H9 (cell line): ENCODE data around the gene ERCC4. TPM values are rescaled to one million over a fixed set of nuclear protein-coding genes. Genes with fewer than 3 reads are reported as not detected.

Experiments
- DNase-seq: peaks from one replicate; pipeline ENCODE4 v3.0.0-alpha.2; 2017
- H2AFZ ChIP-seq: one replicate; pipeline ENCODE4 v1.6.1; 2013; ENCODE audit warnings: mild to moderate bottlenecking, low read length, control low read depth, moderate library complexity
- H2AK5ac ChIP-seq: 2 replicates; pipeline ENCODE4 v1.6.1; 2013; ENCODE audit warnings: low read length, control low read depth, mixed read lengths; ENCODE audit not compliant: insufficient read length
- H2BK120ac ChIP-seq: one replicate; pipeline ENCODE4 v1.6.1; 2013; ENCODE audit warnings: low read depth, mild to moderate bottlenecking, low read length, control low read depth, inconsistent platforms; ENCODE audit not compliant: poor library complexity, severe bottlenecking
- H2BK12ac ChIP-seq: 2 replicates; pipeline ENCODE4 v1.6.1; 2013; ENCODE audit warnings: low read length, control low read depth, mixed read lengths, low read depth; ENCODE audit not compliant: insufficient read length
- H2BK15ac ChIP-seq: 2 replicates; pipeline ENCODE4 v1.6.1; 2013; ENCODE audit warnings: low read depth, low read length, control low read depth
- H2BK20ac ChIP-seq: one replicate; pipeline ENCODE4 v1.6.1; 2013; ENCODE audit warnings: low read depth, mild to moderate bottlenecking, low read length, control low read depth, inconsistent platforms; ENCODE audit not compliant: poor library complexity, severe bottlenecking
- H2BK5ac ChIP-seq: 2 replicates; pipeline ENCODE4 v1.6.1; 2013; ENCODE audit warnings: low read length, control low read depth, mixed read lengths; ENCODE audit not compliant: insufficient read length
- H3K14ac ChIP-seq: 2 replicates; pipeline ENCODE4 v1.6.1; 2013; ENCODE audit warnings: low read length, control low read depth; ENCODE audit not compliant: insufficient read depth
- H3K18ac ChIP-seq: 2 replicates; pipeline ENCODE4 v1.6.1; 2013; ENCODE audit warnings: low read depth, mild to moderate bottlenecking, mixed read lengths, low read length, control low read depth; ENCODE audit not compliant: insufficient read length
- H3K23ac ChIP-seq: 2 replicates; pipeline ENCODE4 v1.6.1; 2013; ENCODE audit warnings: low read length, control low read depth, mixed read lengths, low read depth; ENCODE audit not compliant: insufficient read length
- H3K23me2 ChIP-seq: 2 replicates; pipeline ENCODE4 v1.6.1; 2013; ENCODE audit warnings: low read depth, mild to moderate bottlenecking, mixed read lengths, low read length, control low read depth; ENCODE audit not compliant: insufficient read length, poor library complexity, severe bottlenecking
- H3K27ac ChIP-seq: 2 replicates; pipeline ENCODE4 v1.5.1; 2013; ENCODE audit warnings: low read length, control low read depth, mixed read lengths, low read depth; ENCODE audit not compliant: insufficient read length
- H3K27me3 ChIP-seq: 2 replicates; pipeline ENCODE4 v1.6.1; 2013; ENCODE audit warnings: low read length, control low read depth, inconsistent platforms; ENCODE audit not compliant: insufficient read depth
- H3K4ac ChIP-seq: 2 replicates; pipeline ENCODE4 v1.6.1; 2013; ENCODE audit warnings: low read depth, mild to moderate bottlenecking, control low read depth, inconsistent platforms, low read length, moderate library complexity
- H3K4me1 ChIP-seq: 2 replicates; pipeline ENCODE4 v1.6.1; 2013; ENCODE audit warnings: low read length, control low read depth, inconsistent platforms; ENCODE audit not compliant: insufficient read depth
- H3K4me2 ChIP-seq: 2 replicates; pipeline ENCODE4 v1.6.1; 2013; ENCODE audit warnings: low read length, control low read depth, mixed read lengths; ENCODE audit not compliant: insufficient read length, insufficient read depth
- H3K56ac ChIP-seq: 2 replicates; pipeline ENCODE4 v1.6.1; 2013; ENCODE audit warnings: low read depth, mild to moderate bottlenecking, mixed read lengths, low read length, control low read depth; ENCODE audit not compliant: insufficient read length
- H3K79me1 ChIP-seq: 2 replicates; pipeline ENCODE4 v1.6.1; 2013; ENCODE audit warnings: low read depth, mild to moderate bottlenecking, moderate library complexity, low read length, control low read depth, inconsistent platforms; ENCODE audit not compliant: insufficient read depth, poor library complexity, severe bottlenecking
- H3K79me2 ChIP-seq: 2 replicates; pipeline ENCODE4 v1.6.1; 2013; ENCODE audit warnings: low read length, control low read depth, inconsistent platforms; ENCODE audit not compliant: insufficient read depth
- H3K9ac ChIP-seq: 2 replicates; pipeline ENCODE4 v1.6.1; 2013; ENCODE audit warnings: low read length, control low read depth, mixed read lengths; ENCODE audit not compliant: insufficient read length; ENCODE audit errors: extremely low read depth
- H3K9me3 ChIP-seq: one replicate; pipeline ENCODE4 v1.6.1; 2013; ENCODE audit warnings: low read depth, low read length, inconsistent platforms; ENCODE audit not compliant: control insufficient read depth
- H3T11ph ChIP-seq: one replicate; pipeline ENCODE4 v1.6.1; 2013; ENCODE audit warnings: mild to moderate bottlenecking, low read length, control low read depth, inconsistent platforms
- H4K20me1 ChIP-seq: one replicate; pipeline ENCODE4 v1.6.1; 2013; ENCODE audit not compliant: control insufficient read depth, insufficient read length, insufficient read depth
- H4K5ac ChIP-seq: 2 replicates; pipeline ENCODE4 v1.6.1; 2013; ENCODE audit warnings: low read depth, mild to moderate bottlenecking, mixed read lengths, low read length, control low read depth; ENCODE audit not compliant: insufficient read length
- H4K8ac ChIP-seq: replicated peaks from 2 replicates; pipeline ENCODE4 v1.6.1; 2013; ENCODE audit warnings: low read length, control low read depth, mixed read lengths, low read depth; ENCODE audit not compliant: insufficient read length
- H4K91ac ChIP-seq: 2 replicates; pipeline ENCODE4 v1.6.1; 2013; ENCODE audit warnings: low read depth, mild to moderate bottlenecking, moderate library complexity, mixed read lengths, low read length, control low read depth; ENCODE audit not compliant: insufficient read length
- H3K27ac Mint-ChIP-seq, 3 experiments: 2 replicates in 2 of 3; 3 replicates in 1 of 3; pipeline ENCODE4 v1.8.0; 2020 to 2021; ENCODE audit warnings: mixed read lengths in 3 of 3, mild to moderate bottlenecking in 1 of 3, moderate library complexity in 1 of 3
- H3K27me3 Mint-ChIP-seq: 2 replicates; pipeline ENCODE4 v1.8.0; 2021; ENCODE audit warnings: low read depth, mild to moderate bottlenecking, moderate library complexity, mixed read lengths
- H3K36me3 Mint-ChIP-seq, 3 experiments: 2 replicates in 2 of 3; 3 replicates in 1 of 3; pipeline ENCODE4 v1.8.0; 2020 to 2021; ENCODE audit warnings: low read depth in 3 of 3, mixed read lengths in 3 of 3; ENCODE audit not compliant: insufficient read depth in 1 of 3
- H3K4me1 Mint-ChIP-seq, 2 experiments: 2 replicates each; pipeline ENCODE4 v1.8.0; 2020; ENCODE audit warnings: mixed read lengths in 2 of 2
- H3K4me3 Mint-ChIP-seq, 2 experiments: 2 replicates in 1 of 2; 3 replicates in 1 of 2; pipeline ENCODE4 v1.8.0; 2020 to 2021; ENCODE audit warnings: mild to moderate bottlenecking in 2 of 2, mixed read lengths in 2 of 2, moderate library complexity in 1 of 2
- H3K9me3 Mint-ChIP-seq, 2 experiments: 2 replicates in 1 of 2; 3 replicates in 1 of 2; pipeline ENCODE4 v1.8.0; 2020; ENCODE audit warnings: mild to moderate bottlenecking in 2 of 2, mixed read lengths in 2 of 2, moderate library complexity in 1 of 2
- WGBS: extraction: QIAGEN DNeasy Blood & Tissue Kit; methylation state at CpG from one replicate; pipeline ENCODE4 v1.1.7; 2013; ENCODE audit warnings: missing lambda C conversion rate, low lambda C conversion rate, mixed read lengths; ENCODE audit not compliant: insufficient read length; ENCODE audit errors: extremely low coverage; 5-methylcytosine and 5-hydroxymethylcytosine counted together
- total RNA-seq: library from RNA; stranded (reverse); gene quantifications from 2 replicates; pipeline ENCODE4 v1.2.1, GENCODE V29; 2021
- TF ChIP-seq, protein P1 (sequence below): fragments of 200-600 bp; sonication (generic); conservative IDR thresholded peaks from 3 replicates; pipeline ENCODE4 v1.8.0; 2021; ENCODE audit warnings: antibody characterized with exemption, mild to moderate bottlenecking

Gene ERCC4
- total RNA-seq, 1 experiment from 2014 or later, result 15.6 TPM

DNA sequence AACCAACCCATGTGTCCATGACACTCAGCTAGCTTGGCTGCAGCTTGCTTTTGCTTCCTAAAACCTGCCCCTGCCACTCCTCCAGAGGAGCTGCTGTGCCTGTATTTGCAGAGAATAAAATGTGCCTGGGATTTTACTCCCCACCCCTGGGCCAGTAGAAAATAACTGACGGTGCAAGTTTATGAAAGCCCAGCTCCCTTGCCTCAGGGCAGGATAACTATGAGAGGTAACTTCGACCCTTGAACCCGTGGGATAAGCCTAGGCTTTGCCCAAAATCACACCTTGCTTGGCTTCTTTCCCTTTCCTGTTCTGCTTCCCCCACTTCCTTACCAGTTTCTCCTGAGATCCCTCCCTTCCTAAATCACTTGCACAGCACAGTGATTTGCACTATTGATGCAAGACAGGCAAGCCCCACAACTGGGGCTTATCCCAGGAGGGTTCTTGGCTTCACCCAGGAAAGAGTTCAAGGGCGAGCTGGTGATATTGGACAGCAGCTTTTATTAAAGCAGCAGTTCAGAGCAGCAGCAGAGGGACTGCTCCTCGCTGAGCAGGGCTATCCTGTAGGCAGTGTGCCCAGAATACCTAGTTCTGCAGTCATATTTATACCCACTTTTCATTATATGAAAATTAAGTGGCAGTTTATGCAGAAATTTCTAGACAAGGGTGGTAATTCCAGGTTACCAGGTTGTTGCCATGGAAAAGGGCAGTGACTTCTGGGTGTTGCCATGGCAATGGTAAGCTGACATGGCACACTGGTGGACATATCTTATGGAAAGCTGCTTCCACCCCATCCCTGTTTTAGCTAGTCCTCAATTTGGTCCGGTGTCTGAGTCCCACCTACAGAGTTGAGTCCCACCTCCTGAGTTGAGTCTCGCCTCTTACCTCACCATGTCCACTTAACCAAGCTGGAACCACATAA, 6.3 kb upstream of the ERCC4 start:
- Histone ChIP-seq H3K9me3 (no peaks in the 10 kb centered on the region), H3K56ac (no peak overlapping the region), H3K27me3 (no peaks in the 10 kb centered on the region), H2AK5ac (no peak overlapping the region), H3K4ac (no peak overlapping the region), H4K20me1 (no peaks in the 10 kb centered on the region), H2AFZ (no peak overlapping the region), H3K23ac (no peak overlapping the region), H3K4me2 (no peak overlapping the region), H3K4me1 (no peaks in the 10 kb centered on the region), H2BK15ac (no peak overlapping the region), H4K5ac (no peak overlapping the region), H3T11ph (no peak overlapping the region), H3K14ac (no peak overlapping the region), H3K27ac (no peak overlapping the region), H3K23me2 (no peaks in the 10 kb centered on the region), H3K18ac (no peak overlapping the region), H3K9ac (no peak overlapping the region), H3K79me1 (no peaks in the 10 kb centered on the region), H4K91ac (no peak overlapping the region), H4K8ac (no peak overlapping the region), H2BK5ac (no peak overlapping the region), H2BK20ac (no peak overlapping the region), H2BK120ac (no peak overlapping the region), H2BK12ac (no peak overlapping the region), H3K79me2 (no peaks in the 10 kb centered on the region)
- Mint-ChIP-seq H3K36me3 (peaks cover 0 to 5% (median 1%) of the 10 kb centered on the region in 3 experiments; a peak in 2 of 7 replicates), H3K4me3 (no peak overlapping the region), H3K27ac (peak overlapping the region in 1 of 3 experiments; percentile 36; a peak in 1 of 7 replicates), H3K27me3 (0 out of 2 replicates have a peak, but pooled peaks cover 2% of the 10 kb centered on the region), H3K4me1 (peaks cover 8% of the 10 kb centered on the region in 2 experiments; a peak in 3 of 4 replicates), H3K9me3 (peaks cover 11 to 22% of the 10 kb centered on the region in 2 experiments)
- no peak for DNase-seq
- TF ChIP-seq, protein P1, sequence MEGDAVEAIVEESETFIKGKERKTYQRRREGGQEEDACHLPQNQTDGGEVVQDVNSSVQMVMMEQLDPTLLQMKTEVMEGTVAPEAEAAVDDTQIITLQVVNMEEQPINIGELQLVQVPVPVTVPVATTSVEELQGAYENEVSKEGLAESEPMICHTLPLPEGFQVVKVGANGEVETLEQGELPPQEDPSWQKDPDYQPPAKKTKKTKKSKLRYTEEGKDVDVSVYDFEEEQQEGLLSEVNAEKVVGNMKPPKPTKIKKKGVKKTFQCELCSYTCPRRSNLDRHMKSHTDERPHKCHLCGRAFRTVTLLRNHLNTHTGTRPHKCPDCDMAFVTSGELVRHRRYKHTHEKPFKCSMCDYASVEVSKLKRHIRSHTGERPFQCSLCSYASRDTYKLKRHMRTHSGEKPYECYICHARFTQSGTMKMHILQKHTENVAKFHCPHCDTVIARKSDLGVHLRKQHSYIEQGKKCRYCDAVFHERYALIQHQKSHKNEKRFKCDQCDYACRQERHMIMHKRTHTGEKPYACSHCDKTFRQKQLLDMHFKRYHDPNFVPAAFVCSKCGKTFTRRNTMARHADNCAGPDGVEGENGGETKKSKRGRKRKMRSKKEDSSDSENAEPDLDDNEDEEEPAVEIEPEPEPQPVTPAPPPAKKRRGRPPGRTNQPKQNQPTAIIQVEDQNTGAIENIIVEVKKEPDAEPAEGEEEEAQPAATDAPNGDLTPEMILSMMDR, result no peak
- no CpG with 5 or more reads among the region's 7 CpGs for WGBS
